ENCODE measurements around the gene SPPL2A.
"Not testable (repeated sequence)": the region's sequence is repeated elsewhere in the genome, so short reads cannot be mapped to it uniquely, and the experiment has no call there.

SPPL2A gene

DNA sequence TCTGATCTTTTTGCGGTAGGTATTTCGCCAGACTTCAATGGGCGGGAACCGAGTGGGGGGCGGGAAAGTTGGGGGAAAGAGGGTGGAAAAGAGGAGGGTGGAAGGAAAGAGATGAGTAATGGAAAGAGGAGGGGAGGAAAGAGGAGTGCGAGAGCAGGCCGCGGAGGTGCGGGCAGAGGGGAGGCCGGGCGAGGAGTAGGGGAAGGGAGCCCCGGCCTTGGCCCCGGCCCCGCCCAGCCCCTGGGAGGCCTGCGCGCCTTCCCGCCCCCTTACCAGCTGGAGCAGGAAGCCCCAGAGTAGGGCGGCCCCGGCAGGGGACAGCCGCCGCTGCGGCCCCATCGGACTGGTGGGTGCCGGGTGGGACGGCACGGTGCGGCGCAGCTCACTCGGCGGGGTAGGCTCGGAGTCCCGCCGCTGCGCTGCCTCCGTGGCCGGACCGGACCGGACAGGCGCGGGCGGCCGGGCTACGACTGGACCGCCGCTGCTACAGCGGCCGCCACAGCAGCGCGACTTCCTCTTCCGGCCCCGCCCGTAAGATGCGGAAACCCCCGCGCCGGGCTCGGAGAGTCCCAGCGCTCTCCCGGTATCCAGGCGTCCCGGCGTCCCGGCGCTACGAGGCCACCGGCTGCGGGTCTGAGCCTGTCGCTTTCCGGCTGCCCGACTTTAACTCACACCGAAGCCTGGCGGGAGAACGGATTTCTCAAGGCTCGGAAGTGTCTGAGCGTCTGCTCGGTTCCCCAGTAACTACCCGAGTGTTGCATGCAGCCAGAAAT lies at the start of gene SPPL2A:
Gene SPPL2A, minus strand, starts transcription at position 512 of the 773 bp plus-strand sequence. Its CDS starts 173 bp downstream, at position 339.
- in situ Hi-C loops (cut with HindIII; ENCODE audit: low sequenced_read_pairs) = no loop called here

DNA sequence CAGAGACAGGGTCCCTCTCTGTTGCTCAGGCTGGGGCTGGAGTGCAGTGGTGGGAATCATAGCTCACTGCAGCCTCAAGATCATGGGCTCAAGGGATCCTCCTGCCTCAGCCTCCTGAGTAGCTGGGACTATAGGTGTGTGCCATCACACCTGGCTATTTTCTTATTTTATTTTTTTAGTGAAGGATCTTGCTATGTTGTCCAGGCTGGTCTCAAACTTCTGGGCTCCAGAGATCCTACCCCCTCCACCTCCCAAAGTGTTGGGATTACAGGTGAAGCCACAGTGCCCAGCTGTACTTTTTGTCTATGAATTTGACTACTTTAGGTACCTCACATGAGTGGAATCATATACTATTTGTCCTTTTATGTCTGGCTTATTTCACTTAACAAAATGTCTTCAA lies 49.1 kb upstream of the SPPL2A start:
- in situ Hi-C loops (cut with HindIII; ENCODE audit: low sequenced_read_pairs) = no loop called here

GRCh38 chr15:50813865-50814264 lies 48.4 kb upstream of the SPPL2A start:
- in situ Hi-C loops (cut with HindIII; ENCODE audit: low sequenced_read_pairs) = no loop called here

DNA sequence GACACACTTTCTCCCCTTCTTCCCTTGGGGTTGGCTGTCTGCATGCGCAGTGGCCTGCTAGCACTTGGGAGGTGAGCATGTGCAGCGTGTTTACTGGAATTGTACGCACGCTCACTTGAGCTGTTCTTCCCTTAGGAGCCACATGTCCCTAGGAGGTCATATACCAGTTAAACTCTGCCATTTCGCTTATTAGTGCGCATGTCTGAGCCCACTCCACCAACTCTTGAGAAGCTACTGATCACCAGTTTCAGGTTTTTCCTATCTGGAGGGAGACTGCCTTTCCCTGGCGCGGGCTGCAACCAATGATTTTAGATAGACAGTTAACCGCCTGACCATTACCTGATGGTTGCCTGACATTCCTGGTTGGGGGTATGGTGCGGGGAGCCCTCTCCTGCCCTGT lies 47.6 kb upstream of the SPPL2A start:
- in situ Hi-C loops (cut with HindIII; ENCODE audit: low sequenced_read_pairs) = no loop called here

DNA sequence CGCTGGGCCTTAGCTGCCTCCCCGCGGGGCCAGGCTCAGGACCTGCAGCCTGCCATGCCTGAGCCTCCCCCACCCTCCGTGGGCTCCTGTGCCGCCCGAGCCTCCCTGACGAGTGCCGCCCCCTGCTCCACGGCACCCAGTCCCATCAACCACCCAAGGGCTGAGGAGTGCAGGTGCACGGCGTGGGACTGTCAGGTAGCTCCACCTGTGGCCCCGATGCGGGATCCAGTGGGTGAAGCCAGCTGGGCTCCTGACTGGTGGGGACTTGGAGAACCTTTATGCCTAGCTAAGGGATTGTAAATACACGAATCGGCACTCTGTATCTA lies 46.6 kb upstream of the SPPL2A start:
- in situ Hi-C loops (cut with HindIII; ENCODE audit: low sequenced_read_pairs) = not testable (repeated sequence)

DNA sequence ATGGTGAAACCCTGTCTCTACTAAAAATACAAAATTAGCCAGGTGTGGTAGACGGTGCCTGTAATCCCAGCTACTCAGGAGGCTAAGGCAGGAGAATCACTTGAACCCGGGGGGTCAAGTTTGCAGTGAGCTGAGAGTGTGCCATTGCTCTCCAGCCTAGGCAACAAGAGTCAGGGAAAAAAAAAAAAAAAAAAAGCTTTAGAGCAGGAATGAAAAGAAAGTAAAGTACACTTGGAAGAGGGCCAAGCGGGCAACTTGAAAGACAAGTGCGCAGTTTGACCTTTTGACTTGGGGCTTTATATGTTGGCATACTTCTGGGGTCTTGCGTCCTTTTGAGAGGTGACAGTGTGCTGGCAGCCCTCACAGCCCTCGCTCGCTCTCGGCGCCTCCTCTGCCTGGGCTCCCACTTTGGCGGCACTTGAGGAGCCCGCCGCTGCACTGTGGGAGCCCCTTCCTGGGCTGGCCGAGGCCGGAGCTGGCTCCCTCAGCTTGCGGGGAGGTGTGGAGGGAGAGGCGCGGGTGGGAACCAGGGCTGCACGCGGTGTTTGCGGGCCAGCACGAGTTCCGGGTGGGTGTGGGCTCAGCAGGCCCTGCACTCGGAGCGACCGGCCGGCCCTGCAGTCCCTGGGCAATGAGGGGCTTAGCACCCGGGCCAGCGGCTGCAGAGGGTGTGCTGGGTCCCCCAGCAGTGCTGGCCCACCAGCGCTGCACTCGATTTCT lies 46.1 kb upstream of the SPPL2A start:
- in situ Hi-C loops (cut with HindIII; ENCODE audit: low sequenced_read_pairs) = not testable (repeated sequence)

- in situ Hi-C loops (cut with HindIII; ENCODE audit: low sequenced_read_pairs) = no loop called here
These were observed 44.6 kb upstream of the SPPL2A start for GRCh38 chr15:50810128-50810527.

- in situ Hi-C loops (cut with HindIII; ENCODE audit: low sequenced_read_pairs) = no loop called here
These were observed 43.2 kb upstream of the SPPL2A start for GRCh38 chr15:50808728-50809127.

- in situ Hi-C loops (cut with HindIII; ENCODE audit: low sequenced_read_pairs) = no loop called here
These were observed 38.1 kb upstream of the SPPL2A start for GRCh38 chr15:50803479-50804180.

DNA sequence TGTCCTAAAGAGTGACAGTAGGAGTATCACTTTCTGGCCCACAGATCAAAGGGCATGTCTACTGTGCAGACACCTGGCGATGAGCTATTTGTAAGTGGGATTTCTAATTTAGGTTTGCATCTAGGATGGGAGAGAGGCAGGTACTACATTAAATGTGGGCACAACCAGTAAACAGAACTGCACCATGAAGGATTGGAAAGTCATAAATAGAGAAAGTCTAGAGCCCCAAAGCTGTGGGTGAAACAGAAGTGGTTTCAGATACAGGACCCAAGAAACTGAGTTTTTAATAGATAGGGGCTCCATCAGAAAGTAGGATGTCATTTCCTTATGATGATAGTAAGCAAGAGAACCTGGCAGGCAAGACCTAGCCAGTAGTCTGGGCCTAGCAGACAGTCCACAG lies 35.2 kb upstream of the SPPL2A start:
- in situ Hi-C loops (cut with HindIII; ENCODE audit: low sequenced_read_pairs) = no loop called here

- in situ Hi-C loops (cut with HindIII; ENCODE audit: low sequenced_read_pairs) = no loop called here
These were observed 33.2 kb upstream of the SPPL2A start for GRCh38 chr15:50798684-50799083.

GRCh38 chr15:50797926-50798325 lies 32.4 kb upstream of the SPPL2A start:
- in situ Hi-C loops (cut with HindIII; ENCODE audit: low sequenced_read_pairs) = no loop called here

- in situ Hi-C loops (cut with HindIII; ENCODE audit: low sequenced_read_pairs) = no loop called here
These were observed 26.0 kb upstream of the SPPL2A start for GRCh38 chr15:50791486-50791885.

GRCh38 chr15:50790778-50791453 lies 25.4 kb upstream of the SPPL2A start:
- in situ Hi-C loops (cut with HindIII; ENCODE audit: low sequenced_read_pairs) = no loop called here

DNA sequence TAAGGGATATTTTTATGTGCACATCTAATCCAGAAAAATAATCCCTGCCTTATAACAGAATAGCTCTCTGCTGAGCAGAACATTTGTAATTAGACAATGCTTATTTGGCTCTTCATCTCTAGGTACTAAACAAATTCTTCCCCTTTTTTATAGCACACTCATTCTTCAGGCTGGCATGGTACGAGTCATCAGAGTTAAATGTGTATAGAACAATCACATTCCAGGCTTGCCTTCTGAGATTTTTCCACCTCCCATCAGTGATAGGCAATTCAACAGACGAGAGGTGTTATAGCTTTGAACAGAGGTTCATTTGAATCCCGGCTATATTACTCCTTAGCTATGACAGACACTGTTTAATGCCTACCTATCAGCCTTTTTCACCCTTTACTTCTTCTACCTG lies 21.4 kb upstream of the SPPL2A start:
- in situ Hi-C loops (cut with HindIII; ENCODE audit: low sequenced_read_pairs) = no loop called here

GRCh38 chr15:50786438-50786837 lies 20.9 kb upstream of the SPPL2A start:
- in situ Hi-C loops (cut with HindIII; ENCODE audit: low sequenced_read_pairs) = no loop called here

GRCh38 chr15:50783895-50784294 lies 18.4 kb upstream of the SPPL2A start:
- in situ Hi-C loops (cut with HindIII; ENCODE audit: low sequenced_read_pairs) = no loop called here

GRCh38 chr15:50783411-50783810 lies 17.9 kb upstream of the SPPL2A start:
- in situ Hi-C loops (cut with HindIII; ENCODE audit: low sequenced_read_pairs) = no loop called here

DNA sequence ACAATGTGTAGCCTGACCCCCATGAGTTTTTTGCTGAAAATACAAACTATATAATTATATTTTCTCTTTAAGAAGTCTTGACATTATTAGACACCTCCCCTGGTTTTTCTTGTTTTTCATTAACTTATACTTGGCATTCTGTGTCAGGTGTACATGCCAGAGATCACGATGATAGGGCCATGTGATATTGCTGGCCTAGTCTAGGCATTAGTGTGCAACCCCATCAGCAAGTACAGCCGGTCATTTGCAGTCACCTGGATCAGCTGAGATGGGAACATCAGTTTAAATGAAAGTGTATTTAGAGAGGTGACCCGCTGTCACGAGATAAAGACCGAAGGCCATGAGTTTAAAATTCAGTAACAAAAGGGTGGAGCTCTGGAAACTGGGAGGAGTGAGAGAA lies 12.6 kb upstream of the SPPL2A start:
- in situ Hi-C loops (cut with HindIII; ENCODE audit: low sequenced_read_pairs) = no loop called here

DNA sequence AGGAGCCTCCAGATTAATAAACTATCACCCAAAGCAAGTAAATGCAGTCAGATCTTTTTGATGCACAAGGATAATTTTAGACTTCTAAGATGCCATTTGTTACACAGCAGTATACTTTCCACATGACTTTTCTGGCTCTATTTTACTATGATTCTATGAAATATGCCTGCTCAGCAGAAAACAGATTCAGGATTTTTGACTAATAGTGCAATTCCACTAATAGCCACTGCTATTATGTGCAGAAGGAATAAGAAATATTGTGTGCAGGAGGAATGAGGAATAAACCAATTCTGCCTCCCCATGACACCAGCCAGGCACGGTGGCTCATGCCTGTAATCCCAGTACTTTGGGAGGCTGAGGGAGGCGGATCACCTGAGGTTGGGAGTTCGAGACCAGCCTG lies 11.5 kb upstream of the SPPL2A start:
- in situ Hi-C loops (cut with HindIII; ENCODE audit: low sequenced_read_pairs) = no loop called here

DNA sequence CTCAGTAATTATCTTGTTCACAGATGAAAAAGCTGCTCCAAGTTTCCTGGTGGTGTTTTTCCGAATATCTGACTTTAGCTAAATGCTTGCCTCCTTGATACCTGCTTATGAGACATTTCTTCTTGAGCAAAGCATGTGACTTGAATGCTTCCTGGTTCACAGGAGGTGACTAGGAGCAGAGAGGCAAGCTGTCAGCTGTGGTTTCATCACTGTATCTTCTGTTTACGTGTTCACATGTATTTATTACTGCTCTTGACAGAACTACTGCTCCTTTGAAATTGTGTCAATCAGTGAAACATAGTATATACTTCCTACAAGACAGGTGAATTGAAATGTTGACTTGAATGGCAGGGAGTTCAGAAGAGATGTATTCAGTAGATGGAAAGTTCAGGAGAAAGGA lies 8.9 kb upstream of the SPPL2A start:
- in situ Hi-C loops (cut with HindIII; ENCODE audit: low sequenced_read_pairs) = no loop called here
